GM12878 (cell line): ENCODE data around the gene MGMT. TPM values are rescaled to one million over a fixed set of nuclear protein-coding genes. Genes with fewer than 3 reads are reported as not detected.

Experiments used
- ATAC-seq: fragments of 200-7000 bp; cut with Tn5 transposase; 3 replicates; pipeline ENCODE4 v1.9.1; 2020; ENCODE audit warnings: mild to moderate bottlenecking, moderate library complexity
- BruUV-seq: library from RNA; stranded (reverse); fragments of 400-500 nt; replicated peaks from 2 replicates; lab custom pipeline; 2021; lab: Mats Ljungman, UMichigan
- CTCF ChIA-PET: fragments of 300-600 bp; sonication (Branson Sonifier 250); formaldehyde crosslinking; extraction: SDS; loops from one replicate; lab custom pipeline; 2021; ENCODE audit warnings: inconsistent platforms; lab: Yijun Ruan, JAX
- POLR2A ChIA-PET: fragments of 350-600 bp; formaldehyde crosslinking; extraction: SDS; loops from one replicate; lab custom pipeline; 2021; ENCODE audit warnings: inconsistent platforms; lab: Charles Lee
- RAD21 ChIA-PET: fragments of 300-600 bp; sonication (Branson Sonifier 250); formaldehyde crosslinking; loops from one replicate; lab custom pipeline; 2023; ENCODE audit warnings: antibody characterized with exemption; ENCODE audit not compliant: unreplicated experiment; lab: Charles Lee
- SMC1A ChIA-PET: fragments of 300-600 bp; sonication (Branson Sonifier 250); formaldehyde crosslinking; loops from one replicate; lab custom pipeline; 2023; ENCODE audit not compliant: unreplicated experiment, uncharacterized antibody; lab: Charles Lee
- DNase-seq: peaks from one replicate; pipeline ENCODE4 v3.0.0-alpha.2; 2011; ENCODE audit warnings: low read depth, low spot score
- FAIRE-seq: peaks from 3 replicates; lab custom pipeline; 2011; peaks lifted over from hg19 to GRCh38; lab: Jason Lieb, UNC
- H2AFZ ChIP-seq: 2 replicates; pipeline ENCODE4 v1.6.0; 2011; ENCODE audit warnings: low read depth, low read length, control low read depth; ENCODE audit not compliant: control insufficient read depth
- H3K27ac ChIP-seq: 2 replicates; pipeline ENCODE4 v1.5.1; 2011; ENCODE audit warnings: control low read depth; ENCODE audit not compliant: control insufficient read depth, insufficient read depth
- H3K27me3 ChIP-seq, 2 experiments: replicated peaks in 1 of 2; 2 replicates each; pipeline versions ENCODE4 v1.6.0 to v1.6.1; 2011; ENCODE audit warnings: low read length in 1 of 2; ENCODE audit not compliant: control insufficient read depth in 2 of 2, insufficient read depth in 2 of 2
- H3K36me3 ChIP-seq, 2 experiments: 2 replicates each; pipeline ENCODE4 v1.5.1; 2011; ENCODE audit warnings: low read length in 1 of 2; ENCODE audit not compliant: control insufficient read depth in 2 of 2, insufficient read depth in 2 of 2
- H3K4me1 ChIP-seq: 2 replicates; pipeline ENCODE4 v1.6.1; 2011; ENCODE audit warnings: mild to moderate bottlenecking, low read length, moderate library complexity, mixed read lengths; ENCODE audit not compliant: control insufficient read depth, insufficient read depth
- H3K4me2 ChIP-seq: 2 replicates; pipeline ENCODE4 v1.6.0; 2011; ENCODE audit warnings: control low read depth; ENCODE audit not compliant: control insufficient read depth, insufficient read depth
- H3K4me3 ChIP-seq: fragments of 200-600 bp; sonication (generic); 2 replicates; pipeline ENCODE4 v1.5.1; 2016
- H3K79me2 ChIP-seq: 2 replicates; pipeline ENCODE4 v1.6.0; 2011; ENCODE audit warnings: low read length; ENCODE audit not compliant: control insufficient read depth, insufficient read depth
- H3K9ac ChIP-seq: 2 replicates; pipeline ENCODE4 v1.8.0; 2011; ENCODE audit warnings: low read length, control low read depth, mixed read lengths; ENCODE audit not compliant: control insufficient read depth, insufficient read depth
- H3K9me3 ChIP-seq: replicated peaks from 3 replicates; pipeline ENCODE4 v1.5.1; 2011; ENCODE audit warnings: mild to moderate bottlenecking, low read length; ENCODE audit not compliant: control insufficient read depth, insufficient read depth
- H4K20me1 ChIP-seq: 2 replicates; pipeline ENCODE4 v1.6.0; 2011; ENCODE audit not compliant: control insufficient read depth, insufficient read depth
- BHLHE40 ChIP-seq, 2 experiments: fragments of 450-650 bp in 1 of 2; IDR thresholded peaks; 2 replicates each; pipeline ENCODE4 v1.6.1; 2011 to 2017; ENCODE audit warnings: low read depth in 2 of 2, borderline replicate concordance in 1 of 2, improper control_type of control experiment in 1 of 2, low read length in 1 of 2, mild to moderate bottlenecking in 1 of 2
- CBX3 ChIP-seq: fragments of 200-600 bp; sonication (generic); IDR thresholded peaks from 2 replicates; pipeline ENCODE4 v1.6.1; 2016; ENCODE audit warnings: low read depth, borderline replicate concordance
- EED ChIP-seq: sonication (generic); IDR thresholded peaks from 2 replicates; pipeline ENCODE4 v1.6.1; 2016; ENCODE audit warnings: antibody characterized with exemption, low read depth
- FOXK2 ChIP-seq: fragments of 450-650 bp; IDR thresholded peaks from 2 replicates; pipeline ENCODE4 v1.6.1; 2017; ENCODE audit warnings: mild to moderate bottlenecking, moderate library complexity
- IRF5 ChIP-seq: fragments of 450-650 bp; IDR thresholded peaks from 2 replicates; pipeline ENCODE4 v1.6.1; 2017; ENCODE audit warnings: borderline replicate concordance
- KAT2A ChIP-seq: conservative IDR thresholded peaks from 2 replicates; pipeline ENCODE4 v1.6.1; 2011; ENCODE audit warnings: low read depth, low read length; ENCODE audit not compliant: control insufficient read depth
- NFXL1 ChIP-seq: fragments of 450-650 bp; IDR thresholded peaks from 2 replicates; pipeline ENCODE4 v1.6.1; 2017; ENCODE audit warnings: antibody characterized with exemption, mild to moderate bottlenecking, borderline replicate concordance
- PAX5 ChIP-seq: IDR thresholded peaks from 2 replicates; pipeline ENCODE4 v1.6.1; 2011; ENCODE audit warnings: low read depth, low read length, borderline replicate concordance
- RB1 ChIP-seq: fragments of 450-650 bp; formaldehyde crosslinking; IDR thresholded peaks from 2 replicates; pipeline ENCODE4 v1.6.1; 2017; ENCODE audit warnings: mild to moderate bottlenecking, borderline replicate concordance
- TCF12 ChIP-seq: IDR thresholded peaks from 2 replicates; pipeline ENCODE4 v1.6.1; 2011; ENCODE audit warnings: low read depth, mild to moderate bottlenecking, low read length
- WGBS: methylation state at CpG from one replicate; pipeline ENCODE4 v1.1.6; 2016; ENCODE audit warnings: low lambda C conversion rate; ENCODE audit not compliant: insufficient replicate concordance, insufficient coverage; ENCODE audit errors: missing lambda C conversion rate; 5-methylcytosine and 5-hydroxymethylcytosine counted together
- in situ Hi-C: fragments of 300-500 bp; cut with MboI; formaldehyde crosslinking; loops from 9 replicates; pipeline ENCODE4 v1.14.3; 2018; ENCODE audit warnings: mixed read lengths
- intact Hi-C: fragments of 100-400 bp; cut with micrococcal nuclease; formaldehyde crosslinking; loops from one replicate; pipeline ENCODE4 v1.14.2; 2022; ENCODE audit not compliant: unreplicated experiment
- polyA plus RNA-seq, 11 experiments: library from polyadenylated mRNA; depleted of rRNA in 4 of 11; unstranded in 6 of 11; stranded (reverse) in 5 of 11; fragments of >200 nt; fragmentation: Nextera tagmentation in 4 of 11; fragmentation: Illumina TruSeq in 1 of 11; extraction: Ambion mirVana in 4 of 11; extraction: Trizol in 1 of 11; gene quantifications; 1 replicate in 1 of 11; 2 replicates in 10 of 11; pipeline versions ENCODE4 v1.2.1 to v1.2.3, GENCODE V29; 2011 to 2016; ENCODE audit warnings: inconsistent platforms in 2 of 11, missing spikeins in 2 of 11, low read depth in 1 of 11
- total RNA-seq, 4 experiments: library from RNA; depleted of rRNA in 3 of 4; stranded (reverse); fragments of >200 nt in 3 of 4; fragmentation: Illumina TruSeq in 1 of 4; extraction: Trizol in 1 of 4; gene quantifications; 2 replicates each; pipeline versions ENCODE4 v1.2.1 to v1.2.3, GENCODE V29; 2013 to 2021
- TF ChIP-seq, protein P1 (sequence below): fragments of 450-650 bp; IDR thresholded peaks from 2 replicates; pipeline ENCODE4 v1.6.1; 2017; ENCODE audit warnings: low read depth, mild to moderate bottlenecking, moderate library complexity

The MGMT gene
- total and polyA plus RNA-seq, 10 of the 15 experiments (the other 5 are each of a cell fraction or from before 2014, with no cell fraction given): 0.16 to 24.2 (median 13.3) TPM

- Histone ChIP-seq H3K9me3 (no peaks in the 10 kb centered on the region), H3K27me3 (no peaks in the 10 kb centered on the region), H3K4me2 (no peak overlapping the region), H4K20me1 (no peaks in the 10 kb centered on the region), H3K9ac (no peak overlapping the region), H3K27ac (no peak overlapping the region), H3K4me1 (no peaks in the 10 kb centered on the region), H3K4me3 (no peak overlapping the region), H3K36me3 (no peaks in the 10 kb centered on the region), H2AFZ (no peak overlapping the region), H3K79me2 (no peaks in the 10 kb centered on the region)
- ChIA-PET POLR2A (no interaction called here), SMC1A (no interaction called here), CTCF (no interaction called here), RAD21 (no interaction called here)
- ATAC-seq: no peak
- no peak for DNase-seq
- TF ChIP-seq IRF5 (no peak), EED (no peak), NFXL1 (no peak), KAT2A (no peak), BHLHE40 (IDR thresholded peaks at IDR 0.05; ENCODE audit: borderline replicate concordance in 1 of 2, low read depth in 2 of 2, low read length in 1 of 2) (no peak), RB1 (no peak), CBX3 (no peak), PAX5 (no peak), FOXK2 (no peak), TCF12 (no peak)
- TF ChIP-seq, protein P1, sequence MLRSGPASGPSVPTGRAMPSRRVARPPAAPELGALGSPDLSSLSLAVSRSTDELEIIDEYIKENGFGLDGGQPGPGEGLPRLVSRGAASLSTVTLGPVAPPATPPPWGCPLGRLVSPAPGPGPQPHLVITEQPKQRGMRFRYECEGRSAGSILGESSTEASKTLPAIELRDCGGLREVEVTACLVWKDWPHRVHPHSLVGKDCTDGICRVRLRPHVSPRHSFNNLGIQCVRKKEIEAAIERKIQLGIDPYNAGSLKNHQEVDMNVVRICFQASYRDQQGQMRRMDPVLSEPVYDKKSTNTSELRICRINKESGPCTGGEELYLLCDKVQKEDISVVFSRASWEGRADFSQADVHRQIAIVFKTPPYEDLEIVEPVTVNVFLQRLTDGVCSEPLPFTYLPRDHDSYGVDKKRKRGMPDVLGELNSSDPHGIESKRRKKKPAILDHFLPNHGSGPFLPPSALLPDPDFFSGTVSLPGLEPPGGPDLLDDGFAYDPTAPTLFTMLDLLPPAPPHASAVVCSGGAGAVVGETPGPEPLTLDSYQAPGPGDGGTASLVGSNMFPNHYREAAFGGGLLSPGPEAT: no peak
- WGBS: 42% methylated on average over 7 of the region's 7 CpGs
- in situ Hi-C loops: no loop called here
- no TSS peak for BruUV-seq
- no peak for FAIRE-seq
- intact Hi-C loops: no loop called here
Observed at GRCh38 chr10:129792141-129792540, 325.1 kb downstream of the MGMT start.
